Testis (tissue), 2 donors: Measurements from ENCODE around the gene ITGB2.

Experiments
- CTCF ChIP-seq, 3 experiments: fragments of 450-650 bp in 2 of 3; fragments of 200-600 bp in 1 of 3; sonication (generic) in 1 of 3; IDR thresholded peaks; one replicate each; pipeline ENCODE4 v1.5.1; 2016 to 2019; ENCODE audit warnings: antibody characterized with exemption in 3 of 3, mild to moderate bottlenecking in 2 of 3, moderate library complexity in 1 of 3
- POLR2A ChIP-seq: fragments of 450-650 bp; IDR thresholded peaks from one replicate; pipeline ENCODE4 v1.6.1; 2017; ENCODE audit warnings: antibody characterized with exemption, mild to moderate bottlenecking, moderate library complexity

- TF ChIP-seq CTCF (IDR thresholded peaks at IDR 0.05) = no peak
- TF ChIP-seq POLR2A = no peak
These were observed 2.9 kb upstream of the ITGB2 start for GRCh38 chr21:44923480-44924084.
